ENCODE measurements around the gene PRDX3.
A peak's percentile ranks its signal among the peaks of the same experiment; 100 is the strongest.

PRDX3 gene

DNA sequence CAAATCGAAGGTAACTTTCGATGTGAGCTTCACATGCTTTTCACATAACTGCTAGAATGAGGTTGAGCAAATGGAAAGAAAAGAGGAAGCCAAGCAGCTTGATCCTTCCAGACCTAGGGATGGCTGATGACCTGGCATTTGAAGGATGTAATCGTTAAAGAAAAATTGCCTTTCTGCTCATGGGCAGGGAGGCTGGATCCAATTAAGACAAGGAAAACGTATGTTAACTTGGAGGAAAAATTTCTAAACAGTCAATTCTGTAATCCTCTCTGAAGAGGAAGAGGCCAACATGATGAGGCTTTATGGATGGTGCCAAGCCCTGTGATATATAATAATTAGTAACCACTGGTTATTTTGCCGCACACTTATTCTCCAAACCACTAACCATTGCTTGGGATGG, 41.3 kb upstream of the PRDX3 start:
- no peak for DNase-seq (ENCODE audit: low spot score)
- TF ChIP-seq, protein P1, sequence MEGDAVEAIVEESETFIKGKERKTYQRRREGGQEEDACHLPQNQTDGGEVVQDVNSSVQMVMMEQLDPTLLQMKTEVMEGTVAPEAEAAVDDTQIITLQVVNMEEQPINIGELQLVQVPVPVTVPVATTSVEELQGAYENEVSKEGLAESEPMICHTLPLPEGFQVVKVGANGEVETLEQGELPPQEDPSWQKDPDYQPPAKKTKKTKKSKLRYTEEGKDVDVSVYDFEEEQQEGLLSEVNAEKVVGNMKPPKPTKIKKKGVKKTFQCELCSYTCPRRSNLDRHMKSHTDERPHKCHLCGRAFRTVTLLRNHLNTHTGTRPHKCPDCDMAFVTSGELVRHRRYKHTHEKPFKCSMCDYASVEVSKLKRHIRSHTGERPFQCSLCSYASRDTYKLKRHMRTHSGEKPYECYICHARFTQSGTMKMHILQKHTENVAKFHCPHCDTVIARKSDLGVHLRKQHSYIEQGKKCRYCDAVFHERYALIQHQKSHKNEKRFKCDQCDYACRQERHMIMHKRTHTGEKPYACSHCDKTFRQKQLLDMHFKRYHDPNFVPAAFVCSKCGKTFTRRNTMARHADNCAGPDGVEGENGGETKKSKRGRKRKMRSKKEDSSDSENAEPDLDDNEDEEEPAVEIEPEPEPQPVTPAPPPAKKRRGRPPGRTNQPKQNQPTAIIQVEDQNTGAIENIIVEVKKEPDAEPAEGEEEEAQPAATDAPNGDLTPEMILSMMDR (IDR thresholded peaks at IDR 0.05; ENCODE audit: extremely low read depth, missing control alignments), result no peak

DNA sequence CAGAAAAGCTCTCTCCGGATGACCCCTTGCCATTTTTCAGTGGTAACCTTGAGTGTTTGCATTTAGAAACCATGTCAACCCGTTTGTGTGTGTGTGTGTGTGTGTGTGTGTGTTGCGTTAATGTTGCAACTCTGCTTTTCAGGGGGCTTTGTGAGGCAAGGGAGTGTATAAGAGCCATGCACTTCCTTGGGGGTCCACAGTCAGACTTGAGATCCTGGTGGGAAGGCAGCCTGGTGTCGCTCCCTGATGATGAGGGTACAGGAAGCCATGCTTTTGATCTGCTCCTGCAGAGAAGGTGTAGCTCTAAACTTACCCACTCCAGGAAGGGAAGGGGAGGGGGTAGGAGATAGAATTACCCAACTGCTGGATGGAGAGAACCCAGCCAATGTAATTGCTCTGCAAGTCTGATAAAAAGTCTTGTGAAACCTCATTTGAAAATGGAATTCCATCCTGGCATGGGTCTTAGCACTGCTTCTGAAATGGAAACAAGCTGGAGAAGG, 39.4 kb upstream of the PRDX3 start:
- DNase-seq (ENCODE audit: low spot score), result no peak
- TF ChIP-seq, protein P1 (IDR thresholded peaks at IDR 0.05; ENCODE audit: extremely low read depth, missing control alignments), result no peak

- no peak for DNase-seq (ENCODE audit: low spot score)
- TF ChIP-seq, protein P1 (IDR thresholded peaks at IDR 0.05; ENCODE audit: extremely low read depth, missing control alignments), result no peak
These were observed 38.8 kb upstream of the PRDX3 start for GRCh38 chr10:119217401-119217800.

GRCh38 chr10:119216127-119216526, 37.5 kb upstream of the PRDX3 start:
- DNase-seq (ENCODE audit: low spot score), result no peak
- TF ChIP-seq, protein P1 (IDR thresholded peaks at IDR 0.05; ENCODE audit: extremely low read depth, missing control alignments), result no peak

DNA sequence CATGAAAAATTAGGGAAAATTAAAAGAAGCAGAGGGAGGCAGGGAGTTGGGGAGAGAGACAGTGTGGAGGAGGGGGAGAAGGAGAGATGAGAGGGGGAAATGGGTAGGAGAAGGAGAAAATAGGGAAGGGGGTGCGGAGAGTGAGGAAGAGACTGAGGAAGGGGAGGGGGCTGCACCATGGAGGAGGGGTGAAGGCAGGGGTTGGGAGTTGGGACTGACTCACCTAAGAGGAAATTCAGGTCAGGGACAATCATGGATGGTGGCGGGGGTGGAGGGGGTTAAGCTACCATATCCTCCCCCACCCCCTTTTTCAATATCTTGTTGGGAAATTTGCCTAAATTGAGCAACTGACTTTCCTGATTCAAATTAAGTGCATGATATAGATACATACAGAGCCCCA, 36.8 kb upstream of the PRDX3 start:
- no peak for DNase-seq (ENCODE audit: low spot score)
- TF ChIP-seq, protein P1 (IDR thresholded peaks at IDR 0.05; ENCODE audit: extremely low read depth, missing control alignments), result no peak

- TF ChIP-seq, protein P1 (IDR thresholded peaks at IDR 0.05; ENCODE audit: extremely low read depth, missing control alignments), result no peak
- DNase-seq (ENCODE audit: low spot score), result peak; percentile 46
These were observed 33.2 kb upstream of the PRDX3 start for GRCh38 chr10:119211625-119212441.

DNA sequence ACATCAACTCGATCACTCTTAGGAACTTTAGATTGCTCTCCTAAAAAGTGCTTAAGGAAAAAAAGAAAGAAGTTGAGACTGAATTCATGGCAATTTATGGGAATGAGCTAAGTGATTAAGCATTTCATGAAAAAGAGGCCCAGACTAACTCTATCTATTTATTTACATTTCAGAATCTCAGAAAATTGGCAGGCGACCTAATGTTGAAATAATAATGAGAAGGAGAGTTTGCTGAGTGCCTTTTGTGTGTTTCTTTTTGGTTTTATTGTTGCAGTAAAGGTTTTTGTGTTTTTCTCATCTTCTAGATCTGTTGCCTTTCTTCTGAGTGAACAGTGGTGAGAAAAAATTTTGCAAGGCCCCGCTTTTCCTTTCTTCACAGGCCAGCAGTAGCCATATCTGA, 32.6 kb upstream of the PRDX3 start:
- TF ChIP-seq, protein P1 (IDR thresholded peaks at IDR 0.05; ENCODE audit: extremely low read depth, missing control alignments), result no peak
- no peak for DNase-seq (ENCODE audit: low spot score)
